NCI-H2196 treated with DMSO at 0.1 percent for 48 hours (cell line): ENCODE data around the gene DEDD2.

Experiments used
- DNase-seq: peaks from one replicate; lab custom pipeline; 2025; ENCODE audit not compliant: unreplicated experiment; lab: John Stamatoyannopoulos, UW

DEDD2 gene

GRCh38 chr19:42200116-42200715 lies 17.3 kb downstream of the DEDD2 start:
- DNase-seq, result no peak

- DNase-seq, result no peak
Observed at GRCh38 chr19:42199440-42200115, 17.9 kb downstream of the DEDD2 start.

- DNase-seq, result no peak
Observed at GRCh38 chr19:42198676-42199439, 18.6 kb downstream of the DEDD2 start.

- no peak for DNase-seq
Observed at GRCh38 chr19:42197375-42197817, 20.1 kb downstream of the DEDD2 start.

GRCh38 chr19:42196011-42197001 lies 21.2 kb downstream of the DEDD2 start:
- no peak for DNase-seq

- DNase-seq, result no peak
Observed at GRCh38 chr19:42193706-42194105, 23.8 kb downstream of the DEDD2 start.

- no peak for DNase-seq
Observed at GRCh38 chr19:42193294-42193693, 24.2 kb downstream of the DEDD2 start.

GRCh38 chr19:42191855-42192254 lies 25.6 kb downstream of the DEDD2 start:
- peak; percentile 54 for DNase-seq

GRCh38 chr19:42191330-42191729 lies 26.1 kb downstream of the DEDD2 start:
- DNase-seq, result no peak

GRCh38 chr19:42189133-42189532 lies 28.3 kb downstream of the DEDD2 start:
- DNase-seq, result no peak

- no peak for DNase-seq
Observed at GRCh38 chr19:42188665-42189064, 28.8 kb downstream of the DEDD2 start.

GRCh38 chr19:42185277-42185676 lies 32.2 kb downstream of the DEDD2 start:
- no peak for DNase-seq

GRCh38 chr19:42184401-42184861 lies 33.0 kb downstream of the DEDD2 start:
- DNase-seq, result peak; percentile 52

- DNase-seq, result no peak
Observed at GRCh38 chr19:42178791-42179674, 38.4 kb downstream of the DEDD2 start.

- DNase-seq, result no peak
Observed at GRCh38 chr19:42177686-42178019, 39.8 kb downstream of the DEDD2 start.

GRCh38 chr19:42176990-42177685 lies 40.3 kb downstream of the DEDD2 start:
- peak; percentile 88 for DNase-seq

- no peak for DNase-seq
Observed at GRCh38 chr19:42176649-42176989, 40.9 kb downstream of the DEDD2 start.

GRCh38 chr19:42175952-42176648 lies 41.4 kb downstream of the DEDD2 start:
- peak; percentile 5 for DNase-seq
